UCSD-AML1 (cell line): ENCODE results near the gene COA5.

Experiments used
- DNase-seq: peaks from one replicate; lab custom pipeline; 2025; ENCODE audit not compliant: unreplicated experiment; lab: John Stamatoyannopoulos, UW

COA5 gene

DNA sequence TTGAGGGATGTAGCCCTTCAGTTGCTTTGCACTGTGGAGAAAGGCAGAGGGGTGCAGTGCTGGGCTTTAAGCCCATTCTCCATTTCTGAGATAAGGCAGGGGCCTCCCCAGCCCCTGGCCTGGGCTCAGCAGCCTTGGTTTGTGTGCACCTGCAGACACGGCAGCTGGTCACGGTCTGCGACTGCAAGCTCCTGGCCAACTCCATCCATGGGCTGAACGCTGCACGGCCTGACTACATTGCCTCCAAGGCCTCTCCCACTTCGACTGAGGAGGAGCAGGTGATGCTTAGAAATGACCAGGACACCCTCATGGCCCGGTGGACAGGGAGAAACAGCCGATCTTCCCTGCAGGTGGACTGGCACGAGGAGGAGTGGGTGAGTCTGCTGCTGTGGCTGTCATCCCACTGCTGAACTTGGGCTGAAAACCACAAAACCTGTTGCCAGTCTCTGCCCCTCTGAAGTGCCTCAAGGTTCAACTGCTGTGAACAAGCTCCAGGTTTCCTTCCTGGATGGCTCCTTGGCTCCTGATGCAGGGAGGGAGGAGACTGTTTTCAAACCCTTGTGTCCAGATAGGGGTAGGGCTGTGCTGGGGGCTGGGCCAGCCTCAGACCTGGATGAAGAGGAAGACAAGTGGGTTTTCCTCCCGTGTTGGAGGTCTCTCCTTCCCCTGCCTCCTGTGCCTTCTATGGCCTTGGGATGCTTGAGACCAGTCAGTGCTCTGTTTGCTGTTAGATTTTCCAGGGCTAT is 54.0 kb downstream of the COA5 start:
- DNase-seq, result no peak

DNA sequence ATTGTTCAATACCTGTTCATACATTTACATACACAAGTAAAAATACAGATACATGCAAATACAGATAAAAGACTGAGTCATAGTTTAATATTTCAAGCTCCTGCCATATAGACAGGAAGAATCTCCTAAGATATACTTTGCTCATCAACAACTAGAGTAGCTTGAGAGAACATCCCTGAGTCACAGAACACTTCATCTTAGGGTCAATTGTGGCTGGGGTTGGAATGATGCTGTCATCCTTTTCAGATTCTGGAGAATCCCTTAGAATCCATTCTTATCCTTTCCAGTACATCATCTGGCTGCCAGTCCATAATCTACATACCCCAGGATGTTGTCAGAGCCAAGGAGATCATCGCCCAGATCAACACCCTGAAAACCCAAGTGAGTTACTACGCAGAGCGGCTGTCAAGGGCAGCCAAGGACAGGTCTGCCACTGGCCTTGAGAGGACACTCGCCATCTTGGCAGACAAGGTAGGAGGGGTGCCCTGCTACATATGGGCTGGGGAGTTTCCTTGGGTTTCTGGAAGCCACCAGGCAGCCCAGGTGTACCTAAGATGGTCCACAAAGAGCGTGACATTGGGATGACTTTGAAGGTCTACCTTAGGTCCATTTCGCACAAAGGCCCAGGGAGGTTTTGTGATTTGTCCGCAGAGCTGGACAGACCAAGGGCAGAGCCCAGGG is 55.7 kb downstream of the COA5 start:
- DNase-seq, result no peak

DNA sequence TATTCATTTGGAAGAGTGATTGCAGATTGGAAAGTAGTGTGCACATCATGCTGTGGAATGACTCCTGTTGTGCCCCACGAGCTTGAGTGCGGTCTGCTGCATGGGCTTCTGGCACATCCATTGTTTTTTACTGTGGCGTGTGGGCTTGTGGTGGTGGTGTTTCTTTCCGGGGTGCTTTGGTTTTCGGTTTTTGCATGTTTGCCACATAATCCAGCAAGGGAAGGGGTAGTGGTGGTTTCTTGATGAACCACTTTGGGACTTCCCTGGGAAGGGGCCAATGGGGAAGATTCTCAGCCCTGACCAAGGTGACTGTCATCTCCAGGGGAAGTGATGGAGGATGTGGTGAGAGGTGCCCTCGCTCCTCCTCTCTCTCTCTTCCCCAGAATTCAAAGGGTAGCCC is 57.0 kb downstream of the COA5 start:
- no peak for DNase-seq

DNA sequence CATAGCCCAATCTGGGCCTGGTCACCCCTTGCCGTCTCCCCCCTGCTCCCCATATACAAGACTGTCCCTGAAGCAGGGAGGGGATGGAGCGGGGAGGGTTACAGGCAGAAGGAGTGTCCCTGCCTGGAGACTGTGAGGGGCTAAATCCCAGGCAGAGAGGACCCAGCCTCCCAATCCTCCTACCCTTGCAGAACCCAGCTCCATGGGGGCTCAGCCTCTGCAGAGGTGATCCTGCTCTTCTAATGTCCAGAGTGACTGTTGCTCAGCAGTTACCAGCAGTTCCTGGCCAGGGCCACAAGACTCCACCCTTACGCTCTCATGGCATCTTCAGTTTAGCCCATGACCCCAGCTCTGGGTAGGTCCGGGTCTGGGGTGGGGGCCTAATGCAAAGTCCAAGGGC is 58.1 kb downstream of the COA5 start:
- no peak for DNase-seq
